Measurements from ENCODE around the gene PRDM5.

DNA sequence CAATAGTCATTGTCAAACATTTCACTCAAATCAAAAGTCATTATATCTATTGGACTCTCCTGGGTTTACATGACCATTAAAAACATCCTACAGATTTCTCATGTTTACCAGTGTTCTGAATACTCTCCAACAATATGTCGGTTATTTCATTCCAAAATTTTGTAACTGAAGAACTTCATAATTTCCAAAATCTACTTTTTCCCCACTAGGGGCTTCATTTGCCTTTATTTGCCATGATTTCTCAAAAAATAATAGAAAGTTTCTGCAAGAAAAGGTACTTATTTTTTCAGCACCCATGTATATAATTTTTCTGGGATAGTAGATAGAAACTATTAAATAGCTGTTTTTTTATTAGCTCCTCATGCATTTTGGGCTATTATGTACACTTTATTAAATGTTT is 49.0 kb downstream of the PRDM5 start:
- TF ChIP-seq, protein P1, sequence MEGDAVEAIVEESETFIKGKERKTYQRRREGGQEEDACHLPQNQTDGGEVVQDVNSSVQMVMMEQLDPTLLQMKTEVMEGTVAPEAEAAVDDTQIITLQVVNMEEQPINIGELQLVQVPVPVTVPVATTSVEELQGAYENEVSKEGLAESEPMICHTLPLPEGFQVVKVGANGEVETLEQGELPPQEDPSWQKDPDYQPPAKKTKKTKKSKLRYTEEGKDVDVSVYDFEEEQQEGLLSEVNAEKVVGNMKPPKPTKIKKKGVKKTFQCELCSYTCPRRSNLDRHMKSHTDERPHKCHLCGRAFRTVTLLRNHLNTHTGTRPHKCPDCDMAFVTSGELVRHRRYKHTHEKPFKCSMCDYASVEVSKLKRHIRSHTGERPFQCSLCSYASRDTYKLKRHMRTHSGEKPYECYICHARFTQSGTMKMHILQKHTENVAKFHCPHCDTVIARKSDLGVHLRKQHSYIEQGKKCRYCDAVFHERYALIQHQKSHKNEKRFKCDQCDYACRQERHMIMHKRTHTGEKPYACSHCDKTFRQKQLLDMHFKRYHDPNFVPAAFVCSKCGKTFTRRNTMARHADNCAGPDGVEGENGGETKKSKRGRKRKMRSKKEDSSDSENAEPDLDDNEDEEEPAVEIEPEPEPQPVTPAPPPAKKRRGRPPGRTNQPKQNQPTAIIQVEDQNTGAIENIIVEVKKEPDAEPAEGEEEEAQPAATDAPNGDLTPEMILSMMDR (IDR thresholded peaks at IDR 0.05) = no peak
- no peak for TF ChIP-seq POLR2A (IDR thresholded peaks at IDR 0.05)
- TF ChIP-seq EP300 (IDR thresholded peaks at IDR 0.05) = no peak
